GM13976 (cell line): ENCODE data around the gene KCNC1.

Source experiments
- DNase-seq: peaks from one replicate; pipeline ENCODE4 v3.0.0; 2012; ENCODE audit warnings: low spot score
- in situ Hi-C: fragments of 300-500 bp; cut with MboI; formaldehyde crosslinking; loops from one replicate; pipeline ENCODE4 v1.12.0; 2022; ENCODE audit warnings: low sequenced_read_pairs, mixed read lengths, inconsistent platforms; ENCODE audit not compliant: unreplicated experiment
- TF ChIP-seq, protein P1 (sequence below): IDR thresholded peaks from 2 replicates; pipeline ENCODE4 v1.5.1; 2012; ENCODE audit warnings: borderline replicate concordance, mild to moderate bottlenecking; ENCODE audit not compliant: insufficient read depth; ENCODE audit errors: extremely low read depth, missing control alignments, control extremely low read depth

The KCNC1 gene

DNA sequence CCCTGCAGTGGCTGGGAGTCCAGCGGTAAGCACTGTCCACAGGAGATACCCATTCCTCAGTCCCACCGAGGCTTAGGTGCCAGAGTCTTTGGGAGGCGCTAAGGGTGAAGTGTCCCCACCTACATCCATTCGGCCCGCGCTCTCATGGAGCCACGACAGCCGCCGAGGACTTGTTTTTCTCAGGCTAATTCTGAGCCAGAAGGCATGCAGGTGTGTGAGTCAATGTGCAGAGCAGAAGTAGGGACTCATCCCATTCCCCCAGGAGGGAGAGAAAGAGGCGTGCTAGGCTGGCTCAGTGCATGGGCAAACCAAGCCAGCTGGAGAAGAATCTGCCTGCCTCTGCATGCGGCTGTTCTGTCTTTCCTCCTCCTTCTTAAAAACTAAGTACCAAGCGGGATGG is 46.6 kb downstream of the KCNC1 start:
- no peak for DNase-seq
- in situ Hi-C loops: no loop called here
- TF ChIP-seq, protein P1, sequence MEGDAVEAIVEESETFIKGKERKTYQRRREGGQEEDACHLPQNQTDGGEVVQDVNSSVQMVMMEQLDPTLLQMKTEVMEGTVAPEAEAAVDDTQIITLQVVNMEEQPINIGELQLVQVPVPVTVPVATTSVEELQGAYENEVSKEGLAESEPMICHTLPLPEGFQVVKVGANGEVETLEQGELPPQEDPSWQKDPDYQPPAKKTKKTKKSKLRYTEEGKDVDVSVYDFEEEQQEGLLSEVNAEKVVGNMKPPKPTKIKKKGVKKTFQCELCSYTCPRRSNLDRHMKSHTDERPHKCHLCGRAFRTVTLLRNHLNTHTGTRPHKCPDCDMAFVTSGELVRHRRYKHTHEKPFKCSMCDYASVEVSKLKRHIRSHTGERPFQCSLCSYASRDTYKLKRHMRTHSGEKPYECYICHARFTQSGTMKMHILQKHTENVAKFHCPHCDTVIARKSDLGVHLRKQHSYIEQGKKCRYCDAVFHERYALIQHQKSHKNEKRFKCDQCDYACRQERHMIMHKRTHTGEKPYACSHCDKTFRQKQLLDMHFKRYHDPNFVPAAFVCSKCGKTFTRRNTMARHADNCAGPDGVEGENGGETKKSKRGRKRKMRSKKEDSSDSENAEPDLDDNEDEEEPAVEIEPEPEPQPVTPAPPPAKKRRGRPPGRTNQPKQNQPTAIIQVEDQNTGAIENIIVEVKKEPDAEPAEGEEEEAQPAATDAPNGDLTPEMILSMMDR: no peak

DNA sequence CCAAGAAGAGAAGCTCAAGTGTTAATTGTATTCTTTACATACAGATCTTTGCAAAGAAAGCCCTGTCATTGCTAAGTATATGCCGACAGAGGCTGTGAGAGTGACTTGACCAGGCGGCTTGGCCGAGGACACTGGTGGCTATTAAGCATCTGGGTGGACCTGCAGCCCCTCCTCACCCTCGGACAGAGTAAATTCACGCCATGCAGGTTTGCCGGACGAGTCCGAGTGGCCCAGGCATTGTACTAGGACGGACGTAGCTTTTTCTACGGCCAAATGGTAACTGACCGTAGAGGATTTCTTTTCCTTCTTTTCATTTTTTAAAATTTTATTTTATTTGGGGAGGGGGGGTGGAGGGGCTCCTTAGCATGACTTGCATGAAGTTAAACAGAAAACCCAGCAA is 47.0 kb downstream of the KCNC1 start:
- in situ Hi-C loops: no loop called here
- TF ChIP-seq, protein P1: no peak

DNA sequence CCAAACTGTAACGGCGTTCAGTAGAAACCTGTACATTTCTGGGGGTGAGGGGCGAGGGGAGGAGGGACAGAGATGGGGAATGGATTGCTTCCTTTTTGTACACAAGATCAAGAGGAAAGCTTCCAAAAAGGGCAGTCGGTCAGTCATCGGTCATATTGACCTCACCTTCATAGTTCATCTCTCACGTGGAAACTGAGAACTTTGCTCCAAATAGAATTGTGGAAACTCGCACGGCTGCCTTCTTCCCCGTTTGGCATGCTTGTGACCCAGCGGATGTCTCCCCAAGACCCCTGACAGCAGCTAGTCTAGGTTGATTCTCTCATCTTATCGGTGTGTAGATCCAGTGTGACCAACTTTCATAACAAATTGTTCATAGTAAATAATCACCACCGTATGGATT is 47.6 kb downstream of the KCNC1 start:
- in situ Hi-C loops: no loop called here

More for the DNA sequence above, 47.0 kb downstream of the KCNC1 start:
- DNase-seq: no peak

DNA sequence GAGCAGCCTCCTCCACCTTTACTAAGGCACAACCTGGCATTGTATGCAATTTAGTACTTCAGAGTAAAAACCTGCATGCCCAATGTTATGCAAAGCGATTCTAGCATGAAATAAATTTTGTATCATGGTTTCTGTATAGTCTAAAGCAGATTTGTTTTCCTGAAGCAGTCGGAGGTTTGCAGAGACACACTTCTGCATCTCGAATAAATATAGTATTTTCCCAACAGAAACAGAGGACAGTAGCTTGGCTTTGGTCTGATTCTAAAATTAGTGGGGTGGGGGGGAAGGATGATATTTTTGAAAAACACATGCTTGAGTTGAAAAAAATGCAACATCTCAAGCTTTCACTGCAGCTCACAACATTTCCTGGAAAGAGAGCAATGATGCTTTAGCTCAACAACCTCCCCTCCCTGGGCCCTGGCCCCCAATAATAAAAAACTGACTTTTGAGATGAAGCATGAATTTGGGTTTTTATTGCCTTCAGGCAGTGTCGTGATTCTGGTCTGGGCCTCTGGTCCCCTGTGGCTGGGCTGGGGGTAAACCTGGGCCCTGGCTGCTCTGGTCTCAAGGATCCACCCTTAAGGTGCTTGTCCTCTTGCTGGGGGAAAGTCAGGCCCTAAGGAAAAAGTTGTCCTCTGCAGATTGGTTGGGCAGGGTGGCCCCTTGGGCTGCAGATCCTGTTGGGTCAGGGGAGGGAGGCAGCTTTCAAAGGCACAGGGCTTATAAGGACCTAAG is 48.2 kb downstream of the KCNC1 start:
- TF ChIP-seq, protein P1: no peak
- in situ Hi-C loops: no loop called here
- no peak for DNase-seq

More for the DNA sequence above, 47.6 kb downstream of the KCNC1 start:
- no peak for DNase-seq
- TF ChIP-seq, protein P1: no peak

DNA sequence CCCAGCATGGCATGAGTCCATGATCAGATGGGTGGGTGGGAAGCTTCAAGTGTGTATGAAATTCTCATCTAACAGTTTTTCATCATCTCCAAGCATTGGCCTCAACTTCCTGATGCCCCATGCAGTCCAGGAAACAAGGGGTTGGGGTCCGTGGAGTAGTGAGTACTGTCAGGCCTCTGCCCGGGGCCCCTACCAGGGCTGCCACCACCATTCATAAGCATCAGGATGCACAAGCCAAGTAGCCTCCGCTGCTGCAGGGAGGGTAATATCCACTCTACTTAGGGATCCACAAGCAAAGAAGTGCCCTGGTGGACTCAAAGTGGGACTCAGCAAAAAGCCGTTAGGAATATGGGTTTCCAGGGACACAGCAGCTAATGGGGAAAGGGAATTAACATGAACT is 49.3 kb downstream of the KCNC1 start:
- TF ChIP-seq, protein P1: no peak
- in situ Hi-C loops: no loop called here
- no peak for DNase-seq

DNA sequence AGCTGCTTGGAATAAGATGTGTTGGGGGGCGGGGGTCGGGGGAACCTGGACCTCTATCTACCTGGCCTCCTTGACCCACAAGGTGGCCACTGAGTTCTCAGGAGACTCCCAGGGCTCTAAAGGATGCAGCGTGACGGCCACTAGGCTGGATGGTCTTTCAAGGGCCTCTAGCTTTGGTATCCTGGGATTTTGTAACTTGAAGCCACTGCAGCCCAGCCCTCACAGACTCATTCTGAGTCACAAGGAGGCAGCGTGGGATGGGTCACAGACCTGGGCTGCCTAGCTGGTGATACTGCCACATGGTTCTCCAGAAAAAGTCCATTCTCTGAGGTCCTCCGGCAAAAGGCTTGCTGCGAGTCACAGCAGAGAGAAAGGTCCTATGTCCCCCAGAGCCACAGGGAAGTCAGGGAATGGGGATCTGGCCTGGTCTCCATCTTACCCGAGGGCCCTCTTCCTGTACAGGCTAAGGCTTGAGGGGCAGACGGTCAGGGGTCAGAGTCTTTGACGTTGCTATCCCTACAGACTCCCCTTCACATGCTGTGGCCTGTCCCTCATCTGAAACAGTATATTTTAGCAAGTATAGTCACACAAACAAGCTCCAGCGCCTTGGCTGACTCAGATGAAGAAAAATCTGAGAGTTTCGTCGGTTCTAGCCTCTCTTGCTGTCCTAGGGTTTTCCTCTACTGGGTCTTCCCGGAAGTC is 52.4 kb downstream of the KCNC1 start:
- in situ Hi-C loops: no loop called here
- TF ChIP-seq, protein P1: no peak
- DNase-seq: no peak
